HG03521 (cell line): ENCODE measurements around the gene KRTAP29-1.
"Not testable (repeated sequence)": the region's sequence is repeated elsewhere in the genome, so short reads cannot be mapped to it uniquely, and the experiment has no call there.

Experiments
- ATAC-seq: cut with Tn5 transposase; IDR thresholded peaks from one replicate; pipeline ENCODE4 v1.9.1; 2021; ENCODE audit warnings: mild to moderate bottlenecking, moderate library complexity; ENCODE audit not compliant: unreplicated experiment

Gene KRTAP29-1

DNA sequence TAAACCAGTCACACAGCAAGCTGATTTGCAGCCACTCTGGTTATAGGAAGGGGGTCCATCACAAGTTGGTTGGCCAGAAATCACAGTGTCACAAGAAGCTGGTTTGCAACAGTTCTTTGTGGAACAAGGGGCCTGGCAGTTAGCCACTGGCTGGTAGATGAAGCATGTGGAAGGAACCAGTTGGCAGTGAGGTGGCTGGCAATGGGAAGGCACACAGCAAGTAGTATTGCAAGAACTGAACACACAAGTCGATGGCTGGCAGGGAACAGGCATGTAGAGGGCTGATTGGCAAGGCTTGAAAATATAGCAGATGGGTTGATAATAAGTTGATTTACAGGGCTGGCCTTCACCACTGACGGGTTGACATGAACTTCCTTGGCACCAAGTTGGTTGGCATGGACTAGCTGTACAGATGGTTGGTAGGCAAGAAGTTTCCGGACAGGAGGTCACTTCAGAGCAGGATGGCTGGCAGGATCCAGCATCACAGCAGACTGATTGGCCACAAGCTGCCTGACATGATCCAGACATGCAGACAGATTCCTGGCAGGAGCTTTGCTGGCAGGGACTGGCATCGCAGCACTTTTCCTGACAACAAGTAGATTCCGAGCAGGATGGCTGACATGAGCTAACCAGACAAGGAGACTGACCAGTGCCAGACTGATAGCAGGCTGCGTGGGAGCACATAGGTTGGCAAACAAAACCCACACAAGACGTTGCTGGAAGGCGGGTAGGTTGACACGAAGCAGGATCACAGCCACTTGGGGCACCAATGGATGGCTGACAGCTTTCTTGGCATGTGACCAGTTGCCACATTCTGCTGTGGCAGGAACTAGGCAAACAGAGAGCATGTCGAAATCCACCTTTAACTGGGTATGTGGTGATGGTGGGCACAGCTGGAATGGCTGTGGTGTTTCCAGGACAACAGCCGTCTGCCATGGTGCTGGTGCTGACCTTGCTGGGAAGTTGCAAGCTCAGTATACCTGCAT lies at the start of gene KRTAP29-1:
KRTAP29-1 (minus strand) TSS at position 936 of the 986 bp plus-strand sequence; CDS start at position 936, 0 bp downstream.
- ATAC-seq = no peak

GRCh38 chr17:41351177-41351576 lies 48.5 kb upstream of the KRTAP29-1 start:
- ATAC-seq = no peak

GRCh38 chr17:41350381-41350878 lies 47.8 kb upstream of the KRTAP29-1 start, which contains the start of gene KRT33A:
TSS of gene KRT33A (minus strand) at chr17:41350828. CDS start at chr17:41350767, 61 bp downstream.
- ATAC-seq = not testable (repeated sequence)

DNA sequence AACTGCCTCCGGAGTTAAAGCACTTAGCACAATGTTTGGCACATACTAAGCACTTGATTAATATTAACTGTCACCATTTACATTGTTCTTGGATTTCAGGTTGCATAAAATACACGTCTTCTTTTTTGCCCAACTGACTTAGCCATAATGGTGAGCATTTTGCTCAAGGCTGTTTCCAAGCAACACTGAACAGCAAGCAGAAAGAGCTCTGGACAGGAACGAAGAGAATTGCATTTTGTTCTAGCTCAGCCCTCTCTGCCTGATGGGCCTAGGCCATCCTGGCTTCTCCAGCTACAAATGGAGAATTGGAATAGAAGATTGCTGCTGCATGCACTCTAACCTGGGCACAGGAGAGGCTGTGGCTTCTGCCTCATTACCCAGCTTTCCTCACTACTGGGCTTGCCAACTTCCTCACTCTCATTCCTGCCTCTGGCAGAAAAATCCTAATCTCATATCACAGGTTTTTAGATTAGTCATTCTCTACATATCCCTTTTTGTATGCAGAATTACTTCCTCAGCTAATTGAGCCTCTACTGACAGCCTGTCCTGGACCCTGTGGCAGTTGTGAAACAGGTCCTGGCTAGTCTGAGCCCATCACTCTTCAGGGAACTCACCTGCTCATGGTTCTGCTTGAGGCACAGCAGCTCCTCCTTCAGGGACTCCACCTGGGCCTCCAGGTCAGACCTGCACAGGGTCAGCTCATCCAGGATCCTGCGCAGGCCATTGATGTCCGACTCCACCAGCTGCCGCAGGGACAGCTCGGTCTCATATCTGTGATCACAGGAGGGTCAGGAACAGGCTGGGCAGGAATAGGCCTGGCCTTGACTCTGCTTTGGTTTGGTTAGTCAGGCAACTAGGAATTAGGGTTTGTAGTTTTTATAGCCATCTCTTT lies 45.5 kb upstream of the KRTAP29-1 start:
- no peak for ATAC-seq

DNA sequence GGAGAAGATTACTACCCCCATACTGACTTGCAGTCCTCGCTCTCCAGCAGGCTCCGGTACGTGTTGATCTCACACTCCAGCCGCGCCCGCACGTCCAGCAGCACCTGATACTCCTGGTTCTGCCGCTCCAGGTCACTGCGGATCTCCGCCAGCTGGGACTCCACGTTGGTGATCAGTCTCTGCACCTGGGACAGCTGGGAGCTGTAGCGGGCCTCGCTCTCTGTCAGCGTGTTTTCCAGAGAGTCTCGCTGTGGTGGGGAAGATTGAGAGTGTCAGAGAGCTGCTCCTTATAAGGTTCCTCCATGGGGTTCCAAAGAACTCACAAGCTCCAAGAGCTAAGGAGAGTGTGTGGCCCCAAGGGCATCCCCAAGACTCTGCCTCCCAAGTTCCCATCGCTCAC lies 43.8 kb upstream of the KRTAP29-1 start:
- not testable (repeated sequence) for ATAC-seq

GRCh38 chr17:41345992-41346391 lies 43.3 kb upstream of the KRTAP29-1 start:
- no peak for ATAC-seq

GRCh38 chr17:41343029-41343428 lies 40.4 kb upstream of the KRTAP29-1 start:
- no peak for ATAC-seq

GRCh38 chr17:41340934-41341861 lies 38.5 kb upstream of the KRTAP29-1 start:
- no peak for ATAC-seq

DNA sequence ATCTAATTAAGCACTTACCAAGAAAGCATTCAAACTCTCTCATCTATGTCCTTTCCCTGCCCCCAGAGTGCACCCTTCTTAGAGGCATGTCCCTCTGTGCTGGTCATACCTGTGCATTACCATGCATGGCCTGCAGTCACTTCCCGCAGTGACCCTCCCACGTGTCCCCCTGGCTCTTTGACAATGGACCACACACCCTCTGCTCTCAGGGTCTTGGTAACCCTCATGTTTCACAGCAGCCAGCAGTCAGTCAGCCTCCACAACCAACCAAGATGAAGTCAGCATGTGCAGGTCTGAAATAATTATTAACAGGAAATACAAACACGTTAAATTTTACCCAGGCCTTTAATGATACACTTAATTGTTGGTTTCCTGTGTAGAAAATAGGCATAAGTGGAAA lies 37.8 kb upstream of the KRTAP29-1 start:
- no peak for ATAC-seq

DNA sequence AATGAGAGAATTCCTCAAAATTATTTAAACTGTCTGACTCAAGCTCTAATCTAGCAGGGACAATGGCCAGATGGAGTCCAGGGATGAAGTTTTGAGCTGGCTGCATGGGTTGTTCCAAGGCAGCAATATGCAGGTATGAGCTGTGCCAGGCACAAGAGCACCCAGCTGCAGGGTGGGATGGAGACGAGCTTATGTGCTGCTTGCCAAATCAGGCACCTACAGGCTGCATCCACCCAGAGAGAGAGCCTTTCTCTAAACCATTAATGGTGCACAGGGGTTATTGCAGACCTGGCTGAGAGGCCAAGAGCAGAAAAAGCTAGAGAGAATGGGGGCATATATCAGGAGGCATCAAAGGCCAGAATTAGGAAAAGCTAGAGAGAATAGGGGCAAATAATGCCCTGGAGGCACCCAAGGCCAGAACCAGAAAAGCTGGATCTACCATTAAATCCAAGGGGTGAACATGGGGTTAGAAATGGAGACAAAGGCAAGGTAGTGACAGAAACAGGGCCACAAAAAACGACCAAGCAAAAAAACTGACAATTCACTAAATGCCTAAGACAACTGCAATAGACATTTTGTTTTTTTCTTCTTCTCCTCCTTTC lies 37.0 kb upstream of the KRTAP29-1 start:
- no peak for ATAC-seq

DNA sequence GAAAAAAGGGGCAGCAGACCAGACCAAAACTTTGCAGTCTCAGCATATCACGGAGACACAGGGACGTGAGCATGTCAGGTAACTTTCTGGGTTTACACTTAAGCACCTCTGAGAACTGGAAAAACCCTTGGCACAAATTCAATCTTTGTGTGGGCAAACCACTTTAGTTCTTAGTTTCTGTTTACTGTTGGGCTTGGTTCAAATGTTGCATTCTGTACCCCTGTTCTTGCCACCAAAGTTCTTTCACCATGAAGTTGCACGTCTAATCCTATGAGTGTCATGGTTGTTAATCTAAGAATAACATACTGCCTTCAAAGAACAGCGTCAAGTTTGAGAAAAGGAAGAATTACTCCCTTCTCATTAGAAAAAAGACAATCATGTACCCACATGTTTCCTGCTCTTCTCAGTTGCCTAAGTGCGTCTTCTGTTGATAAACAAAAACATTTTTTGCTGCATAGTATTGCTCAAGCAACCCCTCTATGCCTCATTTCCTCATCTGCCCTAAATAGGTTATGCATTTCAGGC lies 36.4 kb upstream of the KRTAP29-1 start:
- ATAC-seq = no peak

GRCh38 chr17:41335747-41336146 lies 33.1 kb upstream of the KRTAP29-1 start:
- no peak for ATAC-seq

DNA sequence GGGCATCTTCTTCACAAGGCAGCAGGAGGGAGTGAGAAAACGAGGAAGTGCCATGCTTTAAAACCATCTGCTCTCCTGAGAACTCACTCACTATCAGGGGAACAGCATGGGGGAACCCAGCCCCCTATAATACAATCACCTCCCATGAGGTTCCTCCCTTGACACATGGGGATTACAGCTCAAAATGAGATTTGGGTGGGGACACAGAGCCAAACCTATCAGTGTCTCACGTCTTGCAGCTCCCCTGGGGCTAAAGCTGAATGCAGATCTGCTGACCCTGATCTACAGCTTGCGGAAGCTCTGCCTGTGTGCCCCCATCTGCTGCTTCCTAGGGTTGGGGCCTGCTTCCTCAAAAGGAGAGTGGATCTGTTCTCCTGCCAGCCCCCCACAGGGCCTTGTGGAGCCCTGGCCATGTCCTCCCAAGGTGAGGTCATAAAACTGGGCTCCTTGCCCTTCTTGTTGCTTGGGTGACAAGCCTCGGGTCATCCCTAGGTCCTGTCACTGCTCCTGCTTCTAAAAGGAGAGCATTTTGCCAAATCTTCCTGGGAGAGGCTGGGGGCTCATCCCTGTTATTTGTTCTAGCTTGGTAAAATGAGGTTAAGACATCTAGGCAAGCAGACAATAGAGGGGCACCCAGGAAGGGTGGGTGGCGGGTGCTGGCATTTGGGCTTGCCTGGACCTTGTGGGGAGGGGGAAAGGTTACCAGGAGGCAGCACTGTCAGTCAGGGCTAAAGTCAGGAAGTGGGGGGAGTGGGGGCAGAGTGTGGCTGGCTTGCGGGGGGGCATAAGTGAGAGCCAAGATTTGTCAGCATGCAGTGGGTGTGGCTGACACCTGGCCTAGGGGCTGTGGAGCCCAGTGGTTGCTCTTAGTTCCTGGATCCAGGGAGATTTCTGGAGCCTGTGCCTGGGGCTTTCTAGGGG lies 32.0 kb upstream of the KRTAP29-1 start:
- ATAC-seq = no peak

GRCh38 chr17:41333836-41334235 lies 31.2 kb upstream of the KRTAP29-1 start:
- no peak for ATAC-seq

DNA sequence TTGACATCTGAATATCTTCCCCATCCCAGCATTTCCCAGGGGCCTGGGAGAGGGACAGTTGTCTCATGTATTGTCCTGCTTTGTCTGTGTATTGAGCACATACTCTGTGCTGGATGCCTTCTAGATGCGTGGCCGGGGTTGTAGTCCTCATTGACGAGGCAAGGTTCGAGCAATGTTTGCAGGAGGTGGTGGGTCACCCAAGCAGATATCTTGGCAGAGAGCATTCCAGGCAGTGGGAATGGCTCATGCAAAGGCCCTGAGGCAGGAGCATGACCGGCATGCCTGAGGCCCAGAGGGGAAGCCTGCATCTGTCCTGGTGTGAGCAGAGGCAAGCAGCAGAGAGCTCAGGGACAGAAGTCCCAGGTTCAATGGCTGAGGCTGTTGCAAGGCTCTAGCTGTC lies 30.4 kb upstream of the KRTAP29-1 start:
- no peak for ATAC-seq

GRCh38 chr17:41332239-41332638 lies 29.6 kb upstream of the KRTAP29-1 start:
- no peak for ATAC-seq

DNA sequence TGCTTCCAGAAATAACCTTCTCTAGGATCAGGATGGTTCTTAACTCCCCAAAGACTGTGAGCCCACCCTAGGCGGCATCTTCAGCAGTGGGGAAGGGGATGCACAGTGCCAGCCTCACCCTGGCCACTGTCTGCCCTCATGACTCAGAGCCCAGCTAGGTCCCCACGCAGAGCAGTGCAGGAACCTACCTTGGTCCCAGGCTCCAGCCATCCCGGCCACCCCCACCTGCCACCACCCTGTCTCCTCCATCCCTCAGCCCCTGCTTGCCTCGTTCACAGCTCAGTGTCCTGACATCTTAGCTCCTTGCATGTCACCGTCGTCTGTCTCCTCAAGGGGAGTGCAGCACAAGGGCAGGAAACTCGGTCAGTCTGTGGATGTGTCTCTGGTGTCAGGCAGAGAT lies 29.0 kb upstream of the KRTAP29-1 start:
- ATAC-seq = no peak

GRCh38 chr17:41329279-41329948 lies 26.8 kb upstream of the KRTAP29-1 start:
- ATAC-seq = no peak
